Amniotic epithelial cell (primary cell): ENCODE results near the gene STARD3NL.
A peak's percentile ranks its signal among the peaks of the same experiment; 100 is the strongest.
"Not testable (repeated sequence)": the region's sequence is repeated elsewhere in the genome, so short reads cannot be mapped to it uniquely, and the experiment has no call there.

Source experiments
- DNase-seq: peaks from one replicate; pipeline ENCODE4 v3.0.0-alpha.2; 2010; ENCODE audit warnings: low read depth

STARD3NL gene

DNA sequence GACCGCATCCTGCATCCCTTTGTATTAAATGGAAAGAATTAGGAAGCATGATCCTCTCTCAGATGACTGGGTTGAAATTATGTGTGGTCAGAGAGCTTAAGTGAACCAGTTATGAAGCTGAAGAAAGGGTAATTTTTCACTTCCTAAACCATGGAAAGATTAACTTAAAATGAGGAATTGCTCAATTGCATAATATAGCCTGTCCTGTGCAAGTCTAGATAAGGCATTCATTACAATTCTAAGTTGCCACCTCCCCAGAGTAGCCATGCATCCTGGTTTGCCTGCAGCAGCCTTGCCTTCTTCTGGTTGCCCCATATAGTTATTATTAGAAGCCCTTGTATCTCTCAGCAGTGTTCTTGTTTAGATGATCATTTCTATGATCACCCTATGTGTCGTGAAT, 45.3 kb downstream of the STARD3NL start:
- peak; percentile 91 for DNase-seq

GRCh38 chr7:38224392-38224791, 46.3 kb downstream of the STARD3NL start:
- DNase-seq = no peak

DNA sequence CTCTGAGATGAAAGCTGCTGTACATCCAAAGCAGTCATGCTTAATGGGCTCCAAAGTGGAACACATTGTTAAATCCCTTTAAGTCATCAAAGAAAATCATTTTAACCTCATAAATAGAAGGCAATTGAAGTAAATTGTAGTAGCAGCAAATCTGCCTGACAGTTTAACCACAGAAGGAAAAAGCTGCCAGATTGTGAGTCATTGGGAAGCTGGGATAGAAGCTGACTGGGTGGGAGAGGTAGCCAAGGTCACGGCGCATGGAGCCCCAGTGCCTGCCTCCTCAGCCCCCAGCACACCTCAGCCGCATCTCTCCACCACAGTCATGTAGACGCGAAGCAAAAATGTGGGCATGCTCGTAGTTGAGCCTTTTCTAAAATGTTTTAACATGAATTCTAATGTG, 51.3 kb downstream of the STARD3NL start:
- peak; percentile 89 for DNase-seq

DNA sequence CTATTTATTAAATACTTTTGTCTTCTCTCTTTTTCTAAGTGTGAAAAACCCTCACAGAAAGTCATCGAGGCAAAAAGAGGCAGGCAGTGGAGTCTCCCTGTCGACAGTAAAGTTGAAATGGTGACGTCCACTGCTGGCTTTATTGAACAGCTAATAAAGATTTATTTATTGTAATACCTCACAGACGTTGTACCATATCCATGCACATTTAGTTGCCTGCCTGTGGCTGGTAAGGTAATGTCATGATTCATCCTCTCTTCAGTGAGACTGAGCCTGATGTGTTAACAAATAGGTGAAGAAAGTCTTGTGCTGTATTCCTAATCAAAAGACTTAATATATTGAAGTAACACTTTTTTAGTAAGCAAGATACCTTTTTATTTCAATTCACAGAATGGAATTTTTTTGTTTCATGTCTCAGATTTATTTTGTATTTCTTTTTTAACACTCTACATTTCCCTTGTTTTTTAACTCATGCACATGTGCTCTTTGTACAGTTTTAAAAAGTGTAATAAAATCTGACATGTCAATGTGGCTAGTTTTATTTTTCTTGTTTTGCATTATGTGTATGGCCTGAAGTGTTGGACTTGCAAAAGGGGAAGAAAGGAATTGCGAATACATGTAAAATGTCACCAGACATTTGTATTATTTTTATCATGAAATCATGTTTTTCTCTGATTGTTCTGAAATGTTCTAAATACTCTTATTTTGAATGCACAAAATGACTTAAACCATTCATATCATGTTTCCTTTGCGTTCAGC, 52.0 kb downstream of the STARD3NL start:
- peak; percentile 50 for DNase-seq

- DNase-seq = peak; percentile 68
Observed at GRCh38 chr7:38232502-38233366, 54.7 kb downstream of the STARD3NL start.

- not testable (repeated sequence) for DNase-seq
Observed at GRCh38 chr7:38234759-38235158, 56.7 kb downstream of the STARD3NL start.

DNA sequence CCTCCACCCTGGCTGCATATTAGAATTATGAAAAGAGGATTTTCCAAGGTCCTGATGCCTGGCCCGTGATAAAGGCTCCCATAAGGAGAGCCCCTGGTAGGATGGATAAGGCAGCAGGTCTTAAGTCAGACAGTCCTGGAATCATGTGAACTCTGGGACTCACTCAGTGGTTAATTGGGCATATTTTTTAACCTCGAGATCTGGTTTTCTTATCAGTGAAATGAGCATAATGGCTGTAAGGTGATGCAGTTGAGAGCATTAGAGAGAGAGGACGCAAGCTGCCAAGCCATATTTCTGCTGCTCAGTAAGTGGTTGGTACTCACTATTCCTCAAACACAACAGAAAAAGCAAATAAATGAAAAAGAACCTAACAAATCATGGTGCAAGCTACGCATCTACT, 57.6 kb downstream of the STARD3NL start:
- no peak for DNase-seq

- not testable (repeated sequence) for DNase-seq
Observed at GRCh38 chr7:38239129-38239528, 61.1 kb downstream of the STARD3NL start.

GRCh38 chr7:38241071-38241470, 63.0 kb downstream of the STARD3NL start:
- no peak for DNase-seq

DNA sequence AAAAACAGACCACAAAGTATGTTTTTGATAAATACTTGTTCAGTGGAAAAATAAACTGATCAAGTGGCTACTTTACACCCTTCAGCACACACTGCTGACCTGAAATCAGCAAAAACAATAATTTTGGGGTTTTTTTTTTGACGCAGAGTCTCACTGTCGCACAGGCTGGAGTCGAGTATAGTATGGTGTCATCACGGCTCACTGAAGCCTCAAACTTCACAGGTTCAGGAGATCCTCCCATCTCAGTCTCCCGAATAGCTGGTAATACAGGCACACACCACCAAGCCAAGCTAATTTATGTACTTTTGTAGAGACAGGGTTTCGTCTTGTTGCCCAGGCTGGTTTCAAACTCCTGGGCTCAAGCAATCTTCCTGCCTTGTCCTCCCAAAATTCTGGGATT, 64.8 kb downstream of the STARD3NL start:
- no peak for DNase-seq

- DNase-seq = peak; percentile 18
Observed at GRCh38 chr7:38243345-38243744, 65.3 kb downstream of the STARD3NL start.

GRCh38 chr7:38244516-38244915, 66.5 kb downstream of the STARD3NL start:
- DNase-seq = no peak

- no peak for DNase-seq
Observed at GRCh38 chr7:38245409-38245977, 67.4 kb downstream of the STARD3NL start.

- no peak for DNase-seq
Observed at GRCh38 chr7:38248069-38248567, 70.1 kb downstream of the STARD3NL start.

- not testable (repeated sequence) for DNase-seq
Observed at GRCh38 chr7:38249849-38250248, 71.8 kb downstream of the STARD3NL start.

- no peak for DNase-seq
Observed at GRCh38 chr7:38257350-38257677, 79.3 kb downstream of the STARD3NL start.

GRCh38 chr7:38259157-38259556, 81.1 kb downstream of the STARD3NL start:
- DNase-seq = not testable (repeated sequence)

GRCh38 chr7:38261601-38262000, 83.6 kb downstream of the STARD3NL start:
- DNase-seq = not testable (repeated sequence)

DNA sequence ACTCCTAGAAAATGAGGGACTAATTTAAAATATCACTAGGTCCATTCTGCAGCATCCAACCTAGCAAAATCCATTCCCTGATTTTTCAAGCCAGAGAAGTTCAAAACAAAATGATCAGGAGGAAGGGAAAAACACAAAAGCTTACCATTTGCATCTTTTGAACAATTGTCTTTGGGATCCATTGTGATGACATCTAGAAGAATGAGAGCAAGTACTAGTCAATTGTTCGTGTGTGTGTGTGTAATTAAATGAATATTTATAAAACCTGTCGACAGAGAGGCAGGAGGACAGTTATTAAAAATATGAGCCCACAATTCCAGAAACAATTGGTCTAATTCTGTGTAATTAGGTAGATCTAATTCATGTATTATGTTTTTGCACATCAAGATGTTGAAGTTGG, 84.0 kb downstream of the STARD3NL start:
- not testable (repeated sequence) for DNase-seq

DNA sequence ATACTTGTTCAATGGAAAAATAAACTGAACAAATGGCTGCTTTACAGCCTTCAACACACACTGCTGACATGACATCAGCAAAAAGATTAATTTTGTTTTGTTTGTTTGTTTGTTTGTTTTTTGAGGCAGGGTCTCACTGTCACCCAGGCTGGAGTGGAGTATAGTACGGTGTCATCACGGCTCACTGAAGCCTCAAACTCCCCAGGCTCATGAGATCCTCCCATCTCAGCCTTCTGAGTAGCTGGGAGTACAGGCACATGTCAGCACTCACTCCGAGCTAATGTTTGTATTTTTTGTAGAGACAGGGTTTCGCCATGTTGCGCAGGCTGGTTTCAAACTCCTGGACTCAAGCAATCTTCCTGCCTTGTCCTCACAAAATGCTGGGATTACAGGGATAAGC, 84.5 kb downstream of the STARD3NL start:
- DNase-seq = no peak

DNA sequence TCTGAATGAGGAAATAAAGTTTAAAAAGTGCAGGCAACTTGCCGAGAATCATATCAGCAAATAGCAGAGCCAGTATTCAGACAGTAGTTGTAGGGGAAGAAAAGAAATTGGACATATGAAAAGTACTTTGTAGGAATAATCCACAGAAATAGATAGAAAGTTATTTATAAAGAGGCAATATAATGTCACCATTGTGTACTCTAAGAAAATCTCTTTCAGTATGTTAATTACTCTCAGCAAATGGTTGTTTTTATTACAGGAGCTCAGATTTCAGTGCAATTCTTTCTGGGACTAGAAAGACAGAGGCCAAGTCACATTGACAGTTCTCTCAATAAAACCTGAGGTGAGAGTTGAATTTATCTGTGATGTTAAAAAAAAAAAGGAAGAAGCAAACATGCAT, 85.2 kb downstream of the STARD3NL start:
- DNase-seq = not testable (repeated sequence)

- DNase-seq = not testable (repeated sequence)
Observed at GRCh38 chr7:38264602-38265001, 86.6 kb downstream of the STARD3NL start.

DNA sequence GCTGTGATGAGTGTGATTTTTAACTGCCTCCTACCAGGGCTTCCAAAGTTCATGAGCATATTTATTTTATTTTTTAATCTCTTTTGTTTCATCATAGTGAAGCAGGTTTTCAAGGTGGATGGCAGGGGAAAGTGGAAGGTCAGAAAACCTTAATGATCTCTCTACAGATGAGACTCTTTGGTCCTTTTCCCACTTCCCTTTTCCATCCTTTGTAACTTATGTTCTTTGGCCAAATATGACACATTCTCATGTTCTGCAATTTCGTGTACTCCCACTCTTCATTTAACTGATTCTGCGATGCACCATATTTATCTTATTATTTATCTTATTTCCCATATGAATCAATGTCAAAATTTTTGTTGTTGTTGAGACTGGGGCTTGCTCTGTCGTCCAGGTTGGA, 87.9 kb downstream of the STARD3NL start:
- not testable (repeated sequence) for DNase-seq
